HL-60 (cell line): ENCODE data around the gene MEIOB.

ENCODE experiments used
- DNase-seq, 2 experiments: peaks; one replicate each; pipeline ENCODE4 v3.0.0-alpha.2; 2010 to 2020; ENCODE audit warnings: low read depth in 1 of 2, low spot score in 1 of 2
- H3K27ac ChIP-seq: fragments of 250-450 bp; sonication (Bioruptor Pico); replicated peaks from 2 replicates; pipeline ENCODE4 v1.5.1; 2020; ENCODE audit warnings: mild to moderate bottlenecking, moderate library complexity
- H3K27me3 ChIP-seq: fragments of 250-450 bp; sonication (Bioruptor Pico); 2 replicates; pipeline ENCODE4 v1.5.1; 2021; ENCODE audit warnings: mild to moderate bottlenecking, moderate library complexity; ENCODE audit not compliant: insufficient read depth, poor library complexity, severe bottlenecking
- H3K4me3 ChIP-seq: replicated peaks from 2 replicates; pipeline ENCODE4 v1.5.1; 2011; ENCODE audit warnings: mild to moderate bottlenecking, control low read depth, low read length; ENCODE audit not compliant: insufficient read depth
- CTCF ChIP-seq: IDR thresholded peaks from one replicate; pipeline ENCODE4 v1.5.1; 2011; ENCODE audit warnings: low read length, control low read depth, inconsistent platforms; ENCODE audit not compliant: insufficient read depth
- GABPA ChIP-seq: IDR thresholded peaks from 2 replicates; pipeline ENCODE4 v1.6.1; 2012; ENCODE audit warnings: low read depth
- POLR2AphosphoS5 ChIP-seq: IDR thresholded peaks from 2 replicates; pipeline ENCODE4 v1.6.1; 2012; ENCODE audit warnings: low read depth
- REST ChIP-seq: IDR thresholded peaks from 2 replicates; pipeline ENCODE4 v1.6.1; 2012; ENCODE audit warnings: low read depth; ENCODE audit not compliant: insufficient replicate concordance
- SPI1 ChIP-seq: IDR thresholded peaks from 2 replicates; pipeline ENCODE4 v1.6.1; 2012; ENCODE audit warnings: low read depth, mild to moderate bottlenecking, borderline replicate concordance

The MEIOB gene

GRCh38 chr16:1790611-1791255, 81.2 kb downstream of the MEIOB start:
- Histone ChIP-seq H3K27ac (no peak overlapping the region), H3K27me3 (no peaks in the 10 kb centered on the region), H3K4me3 (no peak overlapping the region)
- TF ChIP-seq POLR2AphosphoS5 = no peak
- TF ChIP-seq CTCF = no peak
- no peak for TF ChIP-seq SPI1
- TF ChIP-seq REST = no peak
- no peak for TF ChIP-seq GABPA
- DNase-seq = no peak

GRCh38 chr16:1790261-1790610, 81.7 kb downstream of the MEIOB start:
- Histone ChIP-seq H3K4me3 (no peak overlapping the region), H3K27me3 (no peaks in the 10 kb centered on the region), H3K27ac (no peak overlapping the region)
- no peak for DNase-seq
- TF ChIP-seq POLR2AphosphoS5 (no peak), SPI1 (no peak), GABPA (no peak), CTCF (no peak), REST (no peak)

GRCh38 chr16:1789643-1790045, 82.3 kb downstream of the MEIOB start:
- Histone ChIP-seq H3K27me3 (no peaks in the 10 kb centered on the region), H3K4me3 (no peak overlapping the region), H3K27ac (no peak overlapping the region)
- TF ChIP-seq GABPA (no peak), REST (no peak), CTCF (no peak), POLR2AphosphoS5 (no peak), SPI1 (no peak)
- DNase-seq = no peak
